ENCODE data around the gene CLCN4.

The CLCN4 gene

DNA sequence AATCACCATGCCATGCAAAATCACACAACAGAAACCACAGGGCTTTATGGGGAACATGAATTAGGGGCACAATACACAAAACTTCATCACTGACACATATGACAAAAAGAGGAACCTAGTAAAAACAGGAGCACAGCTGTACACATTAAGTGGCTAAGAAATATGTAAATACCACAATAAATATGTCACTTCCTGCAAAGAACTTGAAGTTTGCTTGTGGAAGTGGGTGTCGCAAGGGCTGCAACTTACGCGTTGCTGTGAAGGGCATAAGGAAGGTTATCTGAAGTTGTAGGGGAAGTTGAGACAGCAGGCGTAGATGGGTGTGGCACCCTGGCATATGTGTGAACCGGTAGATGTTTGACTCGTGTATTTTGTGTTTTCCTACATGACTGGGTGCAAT is 42.4 kb downstream of the CLCN4 start:
- DNase-seq: no peak

GRCh38 chrX:10203617-10204016 is 46.8 kb downstream of the CLCN4 start:
- DNase-seq: no peak

GRCh38 chrX:10206317-10206716 is 49.5 kb downstream of the CLCN4 start:
- no peak for DNase-seq

GRCh38 chrX:10208281-10208856 is 51.6 kb downstream of the CLCN4 start:
- no peak for DNase-seq

DNA sequence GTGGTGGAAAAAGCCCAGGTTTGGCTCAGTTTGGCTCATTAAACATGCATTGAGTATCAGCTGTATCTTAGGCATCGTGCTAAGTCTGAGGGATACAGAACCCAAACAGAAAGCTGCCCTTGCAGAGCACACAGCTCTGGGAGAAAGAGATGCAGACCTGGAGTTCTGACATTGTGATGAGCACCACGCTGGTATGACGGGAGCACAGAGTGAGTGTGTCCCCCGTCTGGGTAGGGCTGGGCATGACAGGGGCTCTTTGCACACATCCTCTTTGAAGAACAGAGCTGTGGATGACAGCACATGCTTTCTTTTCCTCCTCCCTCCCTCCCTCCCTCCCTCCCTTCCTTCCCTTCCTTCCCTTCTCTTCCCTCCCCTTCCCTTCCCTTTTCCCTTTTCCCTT is 52.2 kb downstream of the CLCN4 start:
- DNase-seq: no peak

GRCh38 chrX:10212395-10212794 is 55.6 kb downstream of the CLCN4 start:
- no peak for DNase-seq

GRCh38 chrX:10213716-10214115 is 56.9 kb downstream of the CLCN4 start:
- no peak for DNase-seq

DNA sequence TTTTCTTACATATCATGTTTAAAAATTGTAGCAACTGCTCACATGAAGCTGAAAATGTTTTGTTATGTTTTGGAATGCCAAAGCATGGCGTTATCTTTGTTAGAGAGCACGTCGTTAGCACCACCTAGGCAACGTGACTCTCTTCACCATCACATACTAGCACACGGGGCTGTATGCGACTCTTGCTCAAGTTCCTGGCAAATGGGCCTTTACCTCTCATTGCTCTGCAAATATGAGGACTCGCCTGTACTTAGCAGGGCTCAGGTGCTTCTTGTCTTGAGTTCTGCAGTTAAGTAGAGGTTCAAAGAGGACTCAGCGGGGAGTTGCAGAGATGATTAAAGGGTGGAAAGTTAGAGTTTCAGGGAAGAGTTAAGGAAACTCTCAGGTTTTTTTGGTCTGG is 59.4 kb downstream of the CLCN4 start:
- DNase-seq: no peak

DNA sequence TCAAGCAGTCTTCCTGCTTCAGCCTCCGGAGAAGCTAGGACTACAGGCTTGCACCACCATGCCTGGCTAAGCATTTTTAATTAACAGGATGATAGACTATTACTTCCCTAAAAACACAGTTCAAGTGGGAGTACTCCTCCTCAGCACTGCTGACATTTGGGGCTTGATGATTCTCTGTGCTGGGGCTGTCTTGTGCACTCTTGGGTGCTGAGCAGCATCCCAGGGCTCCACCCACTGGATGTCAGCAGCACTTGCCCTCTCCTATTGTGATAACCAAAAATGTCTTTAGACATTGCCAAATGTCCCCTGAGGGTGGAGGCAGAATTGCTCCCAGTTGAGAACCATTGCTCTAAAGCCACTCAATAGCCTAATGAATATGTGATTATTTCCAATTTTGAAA is 60.4 kb downstream of the CLCN4 start:
- DNase-seq: no peak

DNA sequence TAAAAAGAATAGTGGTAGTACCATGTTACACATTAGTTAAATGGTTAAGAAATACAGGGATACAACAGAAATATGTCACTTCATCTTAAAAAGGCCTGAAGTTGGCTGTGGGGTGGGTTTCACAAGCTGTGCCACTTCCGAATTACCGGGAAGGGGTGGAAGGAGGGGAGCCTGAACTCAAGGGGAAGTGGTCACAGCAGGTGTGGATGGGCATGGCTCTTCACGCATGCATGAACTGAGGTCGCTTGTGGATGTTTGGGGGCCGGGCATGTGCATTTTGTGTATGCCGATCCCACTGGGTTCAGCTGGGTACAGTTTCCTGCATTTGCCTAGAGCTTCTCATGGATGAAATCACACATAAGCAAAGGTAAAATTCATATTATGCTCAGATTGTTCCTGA is 64.9 kb downstream of the CLCN4 start:
- no peak for DNase-seq

DNA sequence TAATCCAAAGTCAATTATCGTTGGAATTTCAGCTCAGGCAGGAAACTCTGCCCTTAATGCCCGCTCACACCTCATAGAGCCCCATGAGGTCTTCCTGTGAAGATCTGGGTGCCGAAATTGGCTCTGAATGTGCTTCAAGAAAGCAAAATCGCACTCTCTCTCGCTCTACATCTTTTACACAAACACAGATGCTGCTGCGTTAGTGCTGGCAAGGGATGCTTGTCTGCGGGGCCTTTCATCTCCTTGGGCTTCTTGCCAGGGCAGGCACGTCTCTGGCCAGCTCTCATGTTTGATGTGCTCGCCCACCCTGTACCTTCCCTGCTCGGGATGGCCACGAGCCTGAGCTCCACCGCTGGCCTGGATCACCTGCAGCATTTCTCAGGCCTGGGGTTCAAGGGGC is 66.5 kb downstream of the CLCN4 start:
- no peak for DNase-seq

DNA sequence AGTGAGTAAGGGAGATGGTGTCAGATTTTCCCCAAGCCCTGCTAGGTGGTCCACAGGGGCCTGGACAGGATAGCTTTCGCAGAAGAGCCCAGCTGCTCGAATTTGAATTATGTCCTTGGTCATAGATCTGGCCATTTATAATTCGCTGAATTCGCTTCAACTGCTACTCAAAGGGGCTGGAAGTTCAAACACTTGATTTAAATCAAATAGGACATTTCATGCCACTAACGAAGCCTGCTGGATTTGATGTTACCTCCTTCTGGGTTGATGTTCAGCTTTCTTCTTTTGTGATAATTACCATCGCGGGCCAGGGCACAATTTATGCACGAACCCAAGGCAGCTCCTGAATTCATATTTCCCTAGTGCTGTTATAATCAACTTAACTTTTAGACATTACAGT is 67.0 kb downstream of the CLCN4 start:
- no peak for DNase-seq

DNA sequence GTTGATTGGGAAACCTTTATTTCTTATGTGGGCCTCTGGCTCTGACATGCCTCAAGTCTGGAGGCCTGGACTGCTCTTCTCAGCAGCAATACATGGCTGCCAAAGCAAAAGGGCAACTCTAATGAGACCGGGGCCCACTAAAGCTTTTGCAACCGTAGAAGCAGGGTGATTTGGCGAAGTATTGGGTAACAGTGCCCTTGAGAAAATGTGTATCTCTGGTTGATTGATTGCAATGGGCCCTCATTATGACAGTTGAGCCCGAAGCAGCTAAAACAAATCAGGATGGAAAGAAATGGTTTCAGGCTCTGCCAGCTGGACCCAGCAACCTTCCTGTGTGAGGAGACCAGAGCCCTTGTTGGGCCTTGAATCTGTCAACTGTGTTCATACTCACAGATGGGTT is 73.4 kb downstream of the CLCN4 start:
- DNase-seq: no peak

GRCh38 chrX:10231461-10231860 is 74.7 kb downstream of the CLCN4 start:
- no peak for DNase-seq

GRCh38 chrX:10233173-10233572 is 76.4 kb downstream of the CLCN4 start:
- DNase-seq: no peak

GRCh38 chrX:10233696-10234095 is 76.9 kb downstream of the CLCN4 start:
- DNase-seq: no peak

DNA sequence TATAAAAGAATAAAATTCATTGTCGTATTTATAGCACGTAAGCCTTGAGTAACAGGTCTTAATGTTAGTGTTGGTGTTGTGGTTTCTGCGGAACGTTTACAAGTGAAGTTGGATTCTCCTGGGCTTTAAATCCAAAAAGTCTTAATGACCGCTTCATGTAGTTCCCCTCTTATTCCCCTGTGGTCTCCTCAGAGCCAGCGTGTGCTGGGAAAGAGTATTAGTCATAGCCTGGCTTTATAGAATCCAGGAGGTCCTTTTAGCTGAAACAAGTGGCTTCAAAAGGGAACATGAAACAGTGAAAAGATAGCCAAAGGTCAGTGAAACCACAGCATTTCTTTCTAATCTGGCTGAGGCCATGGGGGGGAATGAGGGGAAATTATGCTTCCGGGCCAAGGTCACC is 79.1 kb downstream of the CLCN4 start:
- no peak for DNase-seq

- DNase-seq: no peak
These were observed 80.5 kb downstream of the CLCN4 start for GRCh38 chrX:10237241-10237640.

DNA sequence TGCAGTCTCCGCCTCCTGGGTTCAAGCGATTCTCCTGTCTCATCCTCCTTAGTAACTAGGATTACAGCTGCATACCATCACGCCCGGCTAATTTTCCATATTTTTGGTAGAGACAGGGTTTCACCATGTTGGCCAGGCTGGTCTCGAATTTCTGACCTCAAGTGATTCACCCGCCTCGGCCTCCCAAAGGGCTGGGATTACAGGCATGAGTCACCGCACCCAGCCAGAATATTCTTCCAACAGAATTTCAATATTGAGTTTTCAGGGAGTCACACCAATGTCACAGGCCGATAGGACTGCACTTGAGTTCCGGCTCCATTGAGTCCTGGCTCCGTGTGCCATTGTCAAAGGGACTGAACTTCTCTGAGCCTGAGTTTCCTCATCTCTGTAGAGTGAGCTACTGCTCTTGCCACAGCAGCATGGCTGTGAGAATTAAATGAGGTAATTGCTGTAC is 82.9 kb downstream of the CLCN4 start:
- no peak for DNase-seq

DNA sequence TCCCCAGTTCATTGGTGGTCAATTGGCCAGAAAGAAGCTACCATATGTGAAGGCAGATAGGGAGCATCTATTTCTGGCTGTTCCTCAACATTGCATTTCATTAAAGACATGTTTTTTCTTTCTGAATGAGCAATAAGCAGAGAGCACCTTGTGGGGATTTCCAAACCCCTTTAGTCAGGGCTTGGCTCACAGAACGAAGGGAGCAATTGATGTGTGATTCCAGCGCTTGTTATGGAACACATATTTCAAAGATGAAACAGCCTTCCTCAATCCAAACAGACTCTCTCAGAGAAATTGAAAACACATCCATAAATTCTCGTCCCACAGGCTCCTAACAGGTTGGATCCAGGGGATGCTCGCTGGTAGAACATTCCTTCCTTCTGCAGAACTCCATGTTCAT is 84.1 kb downstream of the CLCN4 start:
- no peak for DNase-seq

GRCh38 chrX:10242026-10242425 is 85.3 kb downstream of the CLCN4 start:
- no peak for DNase-seq

DNA sequence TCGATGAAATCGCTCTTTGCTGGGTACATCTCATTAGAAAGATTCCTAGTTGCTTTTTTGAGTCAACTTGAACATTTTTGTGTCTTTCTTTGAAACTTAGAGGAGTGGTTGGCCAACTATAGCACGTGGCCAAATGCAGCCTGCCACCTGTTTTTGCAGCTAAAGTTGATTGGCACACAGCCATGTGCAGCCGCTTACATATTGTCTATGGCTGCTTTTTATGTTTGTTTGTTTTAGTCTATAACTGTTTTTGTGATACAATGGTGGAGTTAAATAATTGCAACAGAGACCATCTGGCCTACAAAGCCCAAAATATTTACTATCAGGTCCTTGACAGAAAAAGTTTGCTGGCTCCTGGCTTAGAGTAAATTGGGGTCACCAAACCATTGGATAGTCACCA is 86.3 kb downstream of the CLCN4 start:
- DNase-seq: no peak

GRCh38 chrX:10244915-10245622 is 88.3 kb downstream of the CLCN4 start:
- no peak for DNase-seq

- DNase-seq: no peak
These were observed 89.1 kb downstream of the CLCN4 start for GRCh38 chrX:10245886-10246285.

GRCh38 chrX:10246297-10246696 is 89.5 kb downstream of the CLCN4 start:
- DNase-seq: no peak

Measured in NCI-H526 treated with DMSO at 0.1 percent for 48 hours (cell line).